COLO668 (cell line): ENCODE data around the gene U2AF2.

Experiments
- DNase-seq: peaks from one replicate; lab custom pipeline; 2025; ENCODE audit not compliant: unreplicated experiment; lab: John Stamatoyannopoulos, UW

The U2AF2 gene

DNA sequence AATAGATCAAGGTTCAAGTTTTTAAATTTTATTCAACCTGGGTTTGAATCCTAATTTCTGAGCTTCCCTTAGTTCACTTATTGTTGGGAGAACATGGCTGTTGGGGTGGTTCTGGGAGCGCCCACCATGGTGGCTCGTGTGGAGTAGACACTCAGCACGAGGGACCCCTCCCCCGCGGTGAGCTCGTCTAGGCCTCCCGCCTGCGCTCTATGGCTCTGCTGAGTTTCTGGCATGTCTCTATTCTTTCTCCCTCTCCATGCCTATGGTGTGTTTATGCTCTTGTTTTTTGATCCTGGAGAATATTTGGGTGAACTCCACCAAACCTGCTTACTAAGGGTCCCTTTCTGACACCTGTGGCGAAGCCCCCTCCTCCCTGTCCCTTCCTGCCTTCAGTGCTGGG is 18.6 kb downstream of the U2AF2 start:
- DNase-seq: no peak

DNA sequence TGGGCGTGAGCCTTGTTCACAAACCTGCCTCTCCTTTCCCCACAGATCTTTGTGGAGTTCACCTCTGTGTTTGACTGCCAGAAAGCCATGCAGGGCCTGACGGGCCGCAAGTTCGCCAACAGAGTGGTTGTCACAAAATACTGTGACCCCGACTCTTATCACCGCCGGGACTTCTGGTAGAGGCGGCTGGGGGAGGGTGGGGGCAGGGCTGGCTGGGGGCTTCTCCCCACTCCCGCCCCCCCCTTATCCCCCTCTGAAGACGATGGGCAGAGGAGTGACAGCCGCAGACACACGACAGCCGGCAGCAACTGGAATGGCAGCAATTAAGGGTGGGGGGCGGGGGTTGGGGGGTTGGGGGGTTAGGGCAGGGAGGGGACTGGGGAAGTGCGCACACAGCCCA is 19.1 kb downstream of the U2AF2 start:
- no peak for DNase-seq

DNA sequence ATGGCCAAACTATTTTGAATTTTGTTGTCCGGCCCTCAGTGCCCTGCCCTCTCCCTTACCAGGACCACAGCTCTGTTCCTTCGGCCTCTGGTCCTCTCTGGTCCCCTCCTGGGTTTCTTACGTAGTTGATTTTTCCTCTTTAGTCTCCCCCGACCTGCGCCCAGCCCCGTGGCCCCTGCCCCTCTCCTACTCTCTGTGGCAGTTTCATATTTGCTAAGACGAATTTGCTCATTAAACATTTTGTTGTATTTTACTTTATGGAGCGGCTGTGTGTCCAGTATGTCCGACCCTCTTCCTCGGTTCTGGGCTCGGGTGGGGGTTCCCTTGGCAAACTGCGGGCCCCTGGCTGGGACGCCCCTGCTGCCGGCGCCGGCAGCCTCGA is 19.6 kb downstream of the U2AF2 start:
- no peak for DNase-seq

DNA sequence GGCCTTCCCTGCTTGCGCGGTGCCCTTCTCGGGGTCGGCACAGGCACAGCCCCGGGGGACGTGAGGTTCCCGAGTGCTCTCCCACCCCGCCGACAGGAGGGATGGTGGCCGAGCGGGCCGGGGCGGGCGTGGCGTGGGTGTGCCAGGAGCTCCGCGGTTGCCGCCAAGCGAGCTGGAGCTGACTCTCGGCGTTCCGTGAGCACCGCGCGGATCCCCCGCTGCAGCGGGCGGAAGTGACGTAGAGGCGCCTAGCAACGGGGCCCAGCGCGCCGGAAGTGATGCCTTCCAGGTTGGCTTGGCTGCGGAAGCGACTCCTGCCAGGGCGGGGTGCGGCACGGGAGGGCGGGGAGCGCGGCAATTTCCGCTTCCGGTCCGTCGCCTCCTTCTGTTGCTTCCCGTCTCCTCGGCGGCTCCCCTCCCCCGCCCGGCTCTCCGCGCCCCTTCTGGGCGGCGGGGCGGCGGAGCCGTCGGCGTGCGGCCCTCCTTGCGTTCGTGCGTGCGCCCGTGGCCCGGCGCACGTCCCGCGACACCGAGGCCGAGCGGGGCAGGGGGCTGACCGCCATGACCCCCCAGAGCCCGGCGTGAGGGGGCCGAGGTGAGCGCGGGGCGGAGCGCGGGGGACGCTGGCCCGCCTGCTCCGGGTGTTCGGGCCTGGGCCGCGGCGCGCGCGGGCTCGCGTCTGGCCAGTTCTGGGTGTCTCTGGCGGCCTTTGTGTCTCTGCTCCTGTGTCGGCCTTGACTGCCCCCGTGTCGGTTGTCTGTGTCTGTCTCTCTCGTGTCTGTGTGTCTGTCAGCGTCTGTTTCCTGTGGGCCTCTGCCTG is 20.2 kb downstream of the U2AF2 start, which contains the start of gene EPN1:
Gene EPN1 (plus strand): TSS at position 386 of the 820 bp plus-strand sequence. CDS start 3,402 bp downstream, outside the sequence.
- DNase-seq: peak; percentile 97

DNA sequence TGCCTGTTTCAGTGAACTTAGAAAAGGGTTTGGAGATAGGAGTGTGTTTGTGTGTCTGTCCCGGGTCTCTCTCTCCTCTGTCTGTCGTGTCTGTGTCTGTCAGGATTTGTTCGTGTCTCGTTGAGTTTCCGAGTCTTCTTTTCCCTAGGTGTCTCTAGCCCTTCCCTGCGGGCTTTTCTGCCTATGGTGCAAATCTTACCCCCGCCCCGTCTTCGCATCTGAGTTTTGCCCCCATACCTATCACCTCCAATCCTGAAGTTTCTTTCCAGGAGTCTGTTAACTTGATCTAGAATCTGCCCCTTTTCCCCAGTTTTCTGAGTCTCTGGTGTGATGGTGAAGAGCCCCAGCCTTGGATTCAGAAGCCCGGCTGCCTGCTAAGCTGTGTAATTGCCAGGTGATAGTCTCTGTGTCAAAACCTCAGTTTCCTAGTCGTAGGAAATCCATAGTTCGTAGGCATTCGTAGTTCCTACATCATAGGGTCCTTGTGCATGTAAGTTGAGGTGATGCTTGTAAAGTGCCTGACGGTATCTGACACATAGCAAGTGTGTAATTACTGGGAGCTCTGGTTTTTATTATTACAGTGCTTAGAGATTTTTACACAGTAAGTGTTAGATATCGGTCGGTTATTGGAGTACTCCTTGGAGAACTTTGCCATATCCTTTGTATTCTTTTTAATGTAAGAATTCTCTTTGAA is 21.0 kb downstream of the U2AF2 start:
- no peak for DNase-seq

DNA sequence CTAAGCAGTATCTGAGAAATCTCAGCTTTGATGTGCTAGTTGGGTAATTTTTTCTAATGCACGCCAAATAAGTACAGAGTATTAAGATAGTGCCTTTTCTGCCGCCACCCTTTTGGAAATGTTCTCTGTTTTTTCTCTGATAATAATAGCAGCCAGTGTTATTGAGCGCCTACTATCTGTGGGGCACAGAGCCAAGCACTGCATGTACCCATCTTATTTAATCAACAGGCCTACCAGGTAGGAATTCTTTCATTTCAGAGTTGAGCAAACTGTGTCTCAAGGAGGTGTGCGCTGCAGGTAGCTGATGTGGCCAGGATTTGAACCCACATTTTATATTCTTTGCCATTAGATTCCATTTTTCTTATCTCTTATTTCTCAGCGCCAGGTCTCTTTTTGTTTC is 21.5 kb downstream of the U2AF2 start:
- no peak for DNase-seq

DNA sequence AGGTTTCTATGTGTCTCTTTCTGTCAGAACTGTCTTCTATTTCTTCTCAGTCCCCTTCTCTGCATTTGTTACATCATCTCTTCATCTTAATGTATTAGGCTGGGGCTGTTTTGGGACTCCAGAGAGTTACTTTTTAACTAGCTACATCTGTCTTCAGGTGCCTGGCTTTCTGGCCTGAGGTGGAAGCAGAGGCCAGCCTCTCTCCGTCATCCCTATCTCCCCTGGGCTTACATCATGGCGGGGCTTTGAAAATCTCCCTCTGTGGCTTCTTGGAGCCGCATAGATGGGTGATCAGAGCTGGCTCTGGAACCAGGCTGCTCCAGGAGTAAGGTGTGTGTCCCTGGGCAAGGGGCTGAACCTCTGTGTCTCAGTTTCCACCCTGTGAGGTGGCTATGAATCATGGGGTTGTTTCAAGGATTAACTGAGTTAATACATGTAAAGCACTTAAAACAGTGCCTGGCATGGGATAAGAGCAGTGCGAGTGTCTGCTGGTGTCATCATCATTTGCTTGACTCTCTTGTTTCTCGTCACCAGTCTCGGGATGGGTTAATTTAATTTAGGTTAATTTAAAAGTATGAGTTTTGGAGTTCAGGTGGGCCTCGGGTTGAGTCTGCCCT is 22.2 kb downstream of the U2AF2 start:
- DNase-seq: no peak

DNA sequence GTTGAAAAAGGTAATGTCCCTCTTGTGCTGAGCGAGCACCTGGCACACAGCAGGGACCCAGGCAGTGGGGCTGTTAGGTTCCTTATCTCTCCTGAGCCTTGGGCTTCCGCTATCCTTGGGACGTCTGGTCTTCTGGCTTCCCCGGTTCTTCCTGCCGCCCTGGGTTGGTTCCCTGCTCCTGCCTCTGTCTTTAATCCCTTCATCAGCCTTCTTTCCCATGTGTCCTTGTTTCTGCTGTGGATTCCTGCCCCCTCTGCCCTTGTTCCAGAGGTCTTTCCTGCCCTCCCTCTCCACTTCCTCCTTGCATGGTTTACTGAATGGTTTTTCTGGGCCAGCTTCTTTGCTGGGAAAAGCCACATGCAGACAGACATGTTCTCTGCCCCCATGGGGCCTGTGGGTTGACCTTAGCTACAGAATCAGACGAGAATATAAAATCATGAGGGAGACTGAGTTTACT is 22.8 kb downstream of the U2AF2 start:
- no peak for DNase-seq

DNA sequence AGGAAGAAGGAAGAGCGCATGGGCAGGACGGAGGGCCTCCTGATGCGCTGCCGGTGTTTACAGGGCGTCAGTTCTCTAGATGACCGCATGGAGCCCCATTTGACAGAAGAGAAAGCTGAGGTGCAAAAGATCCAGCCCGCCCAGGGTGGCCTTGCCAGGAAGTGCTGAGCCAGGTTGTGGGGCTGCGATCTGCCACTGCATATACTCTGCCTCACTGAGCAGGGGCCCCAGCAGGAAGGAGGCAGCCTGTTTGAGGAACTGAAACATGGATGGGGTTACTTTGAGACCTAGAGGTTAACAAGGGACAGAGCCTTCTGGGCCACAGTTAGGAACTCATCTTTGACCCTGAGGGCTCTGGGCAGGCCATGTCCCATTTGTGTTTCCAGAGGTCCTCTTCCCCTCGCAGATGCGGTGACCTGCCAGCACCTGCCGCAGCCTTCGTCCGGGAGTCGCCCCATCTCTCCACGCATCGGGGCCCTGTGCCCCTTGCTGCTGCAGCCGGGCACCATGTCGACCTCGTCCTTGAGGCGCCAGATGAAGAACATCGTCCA is 23.4 kb downstream of the U2AF2 start:
- no peak for DNase-seq

DNA sequence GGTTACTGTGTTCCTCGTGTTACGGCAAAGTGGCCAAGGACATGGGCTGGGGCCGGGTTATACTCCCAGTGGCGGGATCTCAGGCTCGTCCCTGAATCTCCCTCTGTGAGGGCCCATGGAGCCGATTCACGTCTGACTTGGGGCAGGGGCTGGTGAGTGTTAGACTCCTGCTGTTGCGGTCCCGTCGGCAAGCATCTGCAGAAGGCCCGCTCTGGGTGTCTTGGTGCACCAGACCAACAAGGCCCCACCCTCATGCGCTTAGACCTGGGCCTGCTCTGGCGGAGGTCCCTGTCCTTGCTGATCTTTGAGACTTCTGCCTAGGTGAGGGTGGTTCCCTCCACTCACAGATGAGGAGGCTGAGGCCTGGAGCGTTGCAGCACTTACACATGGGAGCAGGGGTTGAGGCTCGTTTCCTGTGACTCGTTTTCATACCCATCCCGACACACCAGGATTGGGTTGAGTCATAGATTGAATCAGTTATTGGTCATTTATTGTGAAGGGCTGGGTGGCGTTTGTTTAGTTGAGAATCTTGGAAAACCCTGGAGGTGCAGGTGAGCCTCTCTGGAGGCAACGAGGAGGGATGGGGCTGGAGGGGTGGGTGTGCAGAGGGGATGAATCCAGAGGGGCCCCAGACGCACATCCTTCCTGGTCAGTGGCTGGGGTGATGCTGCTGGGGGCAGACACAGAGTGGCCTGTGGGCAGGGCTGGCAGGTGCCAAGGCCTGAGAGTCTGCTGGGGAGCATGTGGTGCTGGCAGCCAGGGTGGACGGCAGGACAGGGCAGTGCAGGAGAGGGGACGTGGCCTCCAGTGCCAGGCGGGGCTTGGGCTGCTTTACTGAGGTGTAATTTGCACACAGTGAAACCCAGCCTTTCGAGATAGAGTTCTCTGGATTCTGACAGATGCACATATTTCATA is 24.8 kb downstream of the U2AF2 start:
- no peak for DNase-seq

DNA sequence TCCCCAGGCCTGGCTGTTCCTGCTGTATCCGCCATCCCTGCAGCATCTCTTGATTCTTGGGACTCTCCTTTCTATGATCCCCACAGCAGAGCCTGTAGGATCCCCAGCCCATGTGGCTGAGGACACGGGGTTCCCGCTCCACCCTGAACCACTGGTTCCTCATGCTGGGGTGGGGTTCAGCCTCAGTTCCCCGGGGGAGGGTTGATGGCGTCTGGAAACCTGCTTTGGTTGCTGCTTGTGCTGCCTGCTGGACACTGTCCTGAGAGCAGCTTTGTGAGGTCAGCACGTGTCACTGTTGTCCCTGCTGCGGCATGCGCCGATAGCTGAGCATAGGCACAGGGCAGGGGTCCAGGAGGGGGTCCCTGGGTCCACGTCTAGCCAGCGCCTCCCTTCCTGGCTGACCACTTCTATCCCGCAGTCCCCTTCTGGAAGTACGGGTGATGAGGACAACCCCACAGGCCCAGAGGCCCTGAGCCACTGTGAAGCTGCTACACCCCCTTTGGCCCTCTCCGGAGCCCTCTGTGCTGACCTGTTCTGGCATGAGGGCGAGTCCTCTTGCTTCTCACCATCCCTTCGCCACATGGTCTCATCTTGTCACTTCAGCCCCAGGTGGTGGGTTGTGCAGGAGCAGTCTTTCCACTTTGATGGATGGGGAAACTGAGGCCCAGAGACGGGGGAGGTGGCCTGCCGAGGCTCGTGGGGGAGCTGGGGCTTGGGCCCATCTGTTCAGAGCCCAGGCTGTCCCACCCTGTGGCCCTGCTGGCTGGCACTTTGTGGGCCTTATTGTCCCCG is 25.7 kb downstream of the U2AF2 start:
- no peak for DNase-seq

DNA sequence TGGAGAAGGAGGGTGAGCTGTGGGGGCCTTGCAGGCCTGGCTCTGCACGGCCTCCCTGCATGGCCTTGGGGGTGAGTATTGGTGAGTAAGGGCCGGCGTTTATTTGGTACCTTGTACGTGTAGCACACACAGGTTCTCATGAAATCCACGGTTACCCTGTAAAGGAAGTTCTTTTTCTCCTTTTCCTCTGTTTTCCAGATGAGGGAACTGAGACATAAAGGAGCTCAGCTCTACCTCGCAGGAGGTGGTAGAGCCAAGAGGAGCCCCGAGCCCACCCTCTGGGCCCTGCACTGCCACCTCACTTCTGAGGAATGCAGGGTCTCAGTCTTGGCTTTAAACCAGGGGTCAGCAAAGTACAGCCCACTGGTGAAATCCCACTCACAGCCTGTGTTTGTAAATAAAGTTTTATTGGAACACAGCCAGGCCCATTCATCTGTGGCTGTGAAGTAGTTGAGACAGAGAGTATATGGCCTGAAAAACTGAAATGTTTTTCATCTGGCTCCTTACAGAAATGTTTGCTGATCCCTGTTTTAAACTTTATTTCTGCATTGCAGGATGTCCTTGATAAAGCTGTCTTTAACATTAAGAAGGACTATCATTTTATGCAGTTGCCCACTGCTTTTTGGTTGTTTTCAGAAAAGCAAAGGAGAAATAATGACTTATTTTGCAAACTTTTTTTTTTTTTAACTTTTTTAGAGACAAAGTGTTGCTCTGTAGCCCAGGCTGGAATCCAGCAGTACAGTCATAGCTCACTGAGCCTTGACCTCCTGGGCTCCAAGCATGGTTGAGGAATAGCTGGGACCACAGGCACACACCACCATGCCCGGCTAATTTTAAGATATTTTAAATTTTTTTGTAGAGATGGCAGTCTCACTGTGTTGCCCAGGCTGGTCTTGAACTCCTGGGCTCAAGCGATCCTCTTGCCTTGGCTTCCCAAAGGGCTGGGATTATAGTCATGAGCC is 26.6 kb downstream of the U2AF2 start:
- no peak for DNase-seq

DNA sequence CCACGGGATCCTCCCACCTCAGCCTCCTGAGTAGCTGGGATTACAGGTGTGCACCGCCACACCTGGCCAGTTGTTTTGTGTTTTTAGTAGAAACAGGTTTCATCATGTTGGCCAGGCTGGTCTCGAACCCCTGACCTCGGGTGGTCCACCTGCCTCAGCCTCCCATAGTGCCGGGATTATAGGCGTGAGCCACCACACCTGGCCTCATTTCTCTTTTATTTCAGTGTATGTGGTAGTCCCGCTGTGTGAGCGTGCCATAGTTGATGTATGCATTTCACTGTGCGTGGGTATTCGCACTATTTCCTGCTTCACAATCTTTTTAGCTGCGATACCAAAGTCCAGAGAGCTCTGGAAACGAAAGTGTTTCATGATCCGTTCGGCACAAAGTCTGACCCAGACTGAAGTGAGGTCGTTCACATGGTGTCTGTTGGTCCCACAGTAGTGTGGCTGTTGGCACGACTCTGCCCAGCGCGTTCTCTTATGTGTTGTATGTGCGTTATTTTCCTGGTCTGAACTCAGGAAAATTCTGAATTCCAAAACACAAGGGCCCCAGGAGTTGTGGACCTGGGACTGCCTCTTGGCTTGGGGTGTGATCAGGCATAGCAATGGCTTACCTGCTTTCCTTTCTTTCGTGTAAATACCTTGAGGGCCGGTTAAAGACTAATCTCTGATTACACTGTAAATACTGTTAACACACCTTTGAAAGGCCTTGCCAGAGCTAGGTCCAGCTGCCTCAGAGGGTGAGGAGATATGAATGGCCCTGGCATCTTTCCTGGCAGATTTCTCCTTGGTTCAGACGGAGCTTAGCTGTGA is 28.8 kb downstream of the U2AF2 start:
- DNase-seq: peak; percentile 7

DNA sequence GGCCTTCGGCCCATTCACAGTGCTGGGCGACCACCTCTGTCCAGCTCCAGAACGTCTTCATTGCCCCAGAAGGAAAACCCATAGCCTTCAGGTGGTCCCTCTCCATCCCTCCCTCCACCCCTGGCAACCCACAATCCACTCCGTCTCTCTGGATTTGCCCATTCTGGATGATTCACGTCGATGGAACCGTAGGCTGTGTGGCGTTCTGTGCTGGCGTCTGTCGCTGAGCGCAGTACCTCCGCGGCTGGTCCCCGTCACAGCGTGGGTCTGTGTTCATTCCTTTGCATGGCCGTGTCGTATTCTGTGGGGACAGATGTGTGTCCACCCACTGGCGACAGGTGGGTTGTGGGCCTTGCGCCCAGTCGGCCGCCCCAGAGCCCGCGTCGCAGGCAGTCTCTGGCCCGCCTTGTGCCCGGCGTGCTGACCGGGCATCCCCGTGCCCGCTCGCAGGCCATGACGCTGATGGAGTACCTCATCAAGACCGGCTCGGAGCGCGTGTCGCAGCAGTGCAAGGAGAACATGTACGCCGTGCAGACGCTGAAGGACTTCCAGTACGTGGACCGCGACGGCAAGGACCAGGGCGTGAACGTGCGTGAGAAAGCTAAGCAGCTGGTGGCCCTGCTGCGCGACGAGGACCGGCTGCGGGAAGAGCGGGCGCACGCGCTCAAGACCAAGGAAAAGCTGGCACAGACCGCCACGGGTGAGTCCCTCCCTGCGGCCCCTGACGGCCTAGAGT is 30.3 kb downstream of the U2AF2 start:
- no peak for DNase-seq

DNA sequence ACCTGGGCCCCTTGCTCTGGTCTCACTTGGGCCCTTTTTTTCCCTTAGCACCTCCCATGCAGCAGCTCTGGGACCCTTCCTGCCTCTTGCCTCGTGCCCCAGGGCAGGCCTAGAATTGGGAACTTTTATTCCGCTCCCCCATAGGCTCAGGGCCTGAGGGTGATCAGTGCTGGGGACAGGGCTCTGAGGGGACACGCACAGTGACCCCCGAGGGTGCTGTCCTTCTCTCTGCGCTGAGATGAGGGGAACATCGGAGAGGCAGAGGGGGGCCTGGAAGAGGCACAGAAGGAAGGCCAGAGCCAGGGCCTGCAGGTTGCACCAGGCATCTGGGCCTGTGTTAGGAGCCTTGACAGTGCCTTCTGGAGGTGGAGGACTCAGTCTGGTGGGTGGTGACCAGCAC is 30.9 kb downstream of the U2AF2 start:
- DNase-seq: no peak

DNA sequence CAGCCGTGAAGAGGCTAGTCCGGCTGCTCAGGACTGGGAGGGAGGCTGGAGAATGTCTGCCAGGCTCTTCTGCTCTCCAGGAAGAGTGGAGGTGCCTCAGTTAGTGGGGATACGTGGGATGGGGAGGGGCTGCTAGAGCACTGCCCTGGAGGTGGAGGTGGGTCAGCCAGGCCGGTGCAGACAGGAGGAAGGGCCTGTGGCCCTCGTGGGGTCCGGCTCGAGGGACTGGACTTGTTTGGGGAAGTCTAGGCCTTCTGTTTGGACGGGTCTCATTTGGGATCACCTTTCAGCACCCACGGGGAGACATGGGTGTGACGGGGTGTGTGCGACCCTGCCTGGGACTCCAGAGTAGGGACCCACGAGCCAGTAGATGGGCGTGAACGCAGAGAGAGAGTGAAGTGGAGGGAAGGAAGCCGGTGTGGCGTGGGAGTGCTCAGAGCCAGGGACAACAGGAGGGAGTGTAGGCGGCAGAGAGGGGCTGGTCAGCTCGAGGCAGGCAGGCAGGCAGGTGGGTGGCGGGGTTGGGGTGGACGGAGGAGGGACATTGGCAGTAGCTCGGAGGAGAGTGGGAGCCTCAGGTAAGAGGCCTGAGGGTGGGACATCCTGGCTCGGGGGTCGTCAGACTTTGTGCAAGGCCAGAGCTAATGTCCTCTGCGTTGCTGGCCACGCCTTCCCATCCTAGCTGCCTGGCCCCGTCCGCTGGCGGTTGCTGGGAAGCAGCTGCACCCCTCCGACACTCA is 31.6 kb downstream of the U2AF2 start:
- no peak for DNase-seq
